ENCODE measurements around the gene ISCA2. TPM values are rescaled to one million over a fixed set of nuclear protein-coding genes. Genes with fewer than 3 reads are reported as not detected.
"Not testable (repeated sequence)": the region's sequence is repeated elsewhere in the genome, so short reads cannot be mapped to it uniquely, and the experiment has no call there.

ISCA2 gene
- total RNA-seq, 1 experiment from 2014 or later, result 37.5 TPM

DNA sequence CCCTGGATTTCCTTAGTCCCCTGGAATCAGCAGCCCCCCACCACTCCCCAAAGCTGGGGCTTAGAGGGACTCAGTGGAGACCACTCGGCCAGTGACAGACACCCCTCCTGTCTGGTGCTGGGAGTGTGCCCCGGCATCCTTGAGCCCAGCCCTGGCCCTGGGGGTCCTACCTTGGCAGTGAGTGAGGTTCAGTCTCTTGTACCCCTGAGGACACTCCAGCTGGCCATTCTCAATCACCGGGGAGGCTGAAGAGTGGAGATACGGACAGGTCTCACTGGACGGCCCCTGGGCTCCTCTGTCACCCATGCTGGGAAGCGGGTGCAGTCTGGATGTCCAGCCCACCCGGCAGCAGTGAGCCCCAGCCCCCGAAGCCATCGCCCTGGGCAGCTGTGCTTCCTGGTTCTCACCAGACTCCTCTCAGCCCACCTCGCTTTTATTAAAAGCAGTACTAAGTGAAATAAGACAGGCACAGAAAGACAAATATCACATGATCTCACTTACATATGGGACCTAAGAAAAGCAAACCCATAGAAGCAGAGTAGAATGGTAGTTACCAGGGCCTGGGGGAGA is 42.3 kb downstream of the ISCA2 start:
- no peak overlapping the region for H2BK20ac ChIP-seq (ENCODE audit: low read depth, low read length, poor library complexity, severe bottlenecking)
- no peaks in the 10 kb centered on the region for H4K20me1 ChIP-seq (ENCODE audit: control insufficient read depth, insufficient read depth, insufficient read length)
- WGBS (ENCODE audit: extremely low coverage, insufficient read length, low lambda C conversion rate), result no CpG with 5 or more reads among the region's 10 CpGs
- no peaks in the 10 kb centered on the region for H3K79me1 ChIP-seq (ENCODE audit: insufficient read depth, low read depth, low read length, poor library complexity, severe bottlenecking)
- H3K23ac ChIP-seq (ENCODE audit: insufficient read length, low read depth, low read length), result no peak overlapping the region
- Mint-ChIP-seq H3K4me3 (no peak overlapping the region), H3K36me3 (ENCODE audit: insufficient read depth in 1 of 3, low read depth in 3 of 3) (no peaks in the 10 kb centered on the region), H3K27me3 (ENCODE audit: low read depth) (peaks cover 2% of the 10 kb centered on the region; the same call in 1 of the 2 replicates), H3K4me1 (peaks cover 2 to 13% of the 10 kb centered on the region in 2 experiments), H3K9me3 (no peaks in the 10 kb centered on the region), H3K27ac (no peak overlapping the region)
- H3K4ac ChIP-seq (ENCODE audit: low read depth, low read length), result no peak overlapping the region
- H3K18ac ChIP-seq (ENCODE audit: insufficient read length, low read depth, low read length), result no peak overlapping the region
- H3K9me3 ChIP-seq (ENCODE audit: control insufficient read depth, low read depth, low read length), result no peaks in the 10 kb centered on the region
- H2BK12ac ChIP-seq (ENCODE audit: insufficient read length, low read depth, low read length), result no peak overlapping the region
- H2BK15ac ChIP-seq (ENCODE audit: low read depth, low read length), result no peak overlapping the region
- no peak overlapping the region for H3K4me2 ChIP-seq (ENCODE audit: insufficient read depth, insufficient read length, low read length)
- no peak overlapping the region for H3K56ac ChIP-seq (ENCODE audit: insufficient read length, low read depth, low read length)
- no peaks in the 10 kb centered on the region for H3K23me2 ChIP-seq (ENCODE audit: insufficient read length, low read depth, low read length, poor library complexity, severe bottlenecking)
- no peak overlapping the region for H4K91ac ChIP-seq (ENCODE audit: insufficient read length, low read depth, low read length)
- no peak overlapping the region for H2AFZ ChIP-seq (ENCODE audit: low read length)
- no peak overlapping the region for H3K27ac ChIP-seq (ENCODE audit: insufficient read length, low read depth, low read length)
- H2BK5ac ChIP-seq (ENCODE audit: insufficient read length, low read length), result no peak overlapping the region
- DNase-seq, result no peak
- no peaks in the 10 kb centered on the region for H3K79me2 ChIP-seq (ENCODE audit: insufficient read depth, low read length)
- H3K4me1 ChIP-seq (ENCODE audit: insufficient read depth, low read length), result no peaks in the 10 kb centered on the region
- no peak overlapping the region for H3T11ph ChIP-seq (ENCODE audit: low read length)
- H3K27me3 ChIP-seq (ENCODE audit: insufficient read depth, low read length), result no peaks in the 10 kb centered on the region
- no peak for TF ChIP-seq CTCF (conservative IDR thresholded peaks at IDR 0.05)
- no peak overlapping the region for H2BK120ac ChIP-seq (ENCODE audit: low read depth, low read length, poor library complexity, severe bottlenecking)
- H4K5ac ChIP-seq (ENCODE audit: insufficient read length, low read depth, low read length), result no peak overlapping the region
- no peak overlapping the region for H3K9ac ChIP-seq (ENCODE audit: extremely low read depth, insufficient read length, low read length)
- no peak overlapping the region; the same call in 1 of the 2 replicates for H3K14ac ChIP-seq (ENCODE audit: insufficient read depth, low read length)
- H4K8ac ChIP-seq (replicated peaks; ENCODE audit: insufficient read length, low read depth, low read length), result no peak overlapping the region
- no peak overlapping the region for H2AK5ac ChIP-seq (ENCODE audit: insufficient read length, low read length)

GRCh38 chr14:74536336-74536735 is 42.8 kb downstream of the ISCA2 start:
- not testable (repeated sequence) for H4K91ac ChIP-seq (ENCODE audit: insufficient read length, low read depth, low read length); H3K23ac ChIP-seq (ENCODE audit: insufficient read length, low read depth, low read length); H2BK5ac ChIP-seq (ENCODE audit: insufficient read length, low read length); H3K4me2 ChIP-seq (ENCODE audit: insufficient read depth, insufficient read length, low read length); H2AFZ ChIP-seq (ENCODE audit: low read length); H4K8ac ChIP-seq (replicated peaks; ENCODE audit: insufficient read length, low read depth, low read length); H2BK15ac ChIP-seq (ENCODE audit: low read depth, low read length); H3K4me1 Mint-ChIP-seq; H3K27me3 ChIP-seq (ENCODE audit: insufficient read depth, low read length); H2BK20ac ChIP-seq (ENCODE audit: low read depth, low read length, poor library complexity, severe bottlenecking); DNase-seq; H3K27ac Mint-ChIP-seq; H3K23me2 ChIP-seq (ENCODE audit: insufficient read length, low read depth, low read length, poor library complexity, severe bottlenecking); H2AK5ac ChIP-seq (ENCODE audit: insufficient read length, low read length); H3K27me3 Mint-ChIP-seq (ENCODE audit: low read depth); H3K79me1 ChIP-seq (ENCODE audit: insufficient read depth, low read depth, low read length, poor library complexity, severe bottlenecking); H3K4ac ChIP-seq (ENCODE audit: low read depth, low read length); H3K9ac ChIP-seq (ENCODE audit: extremely low read depth, insufficient read length, low read length); H2BK12ac ChIP-seq (ENCODE audit: insufficient read length, low read depth, low read length); H3K27ac ChIP-seq (ENCODE audit: insufficient read length, low read depth, low read length); H3K4me3 Mint-ChIP-seq; H3T11ph ChIP-seq (ENCODE audit: low read length); H3K36me3 Mint-ChIP-seq (ENCODE audit: insufficient read depth in 1 of 3, low read depth in 3 of 3); H3K56ac ChIP-seq (ENCODE audit: insufficient read length, low read depth, low read length); H3K9me3 ChIP-seq (ENCODE audit: control insufficient read depth, low read depth, low read length); H3K9me3 Mint-ChIP-seq; H3K18ac ChIP-seq (ENCODE audit: insufficient read length, low read depth, low read length); H3K4me1 ChIP-seq (ENCODE audit: insufficient read depth, low read length); H3K79me2 ChIP-seq (ENCODE audit: insufficient read depth, low read length); H4K20me1 ChIP-seq (ENCODE audit: control insufficient read depth, insufficient read depth, insufficient read length); H4K5ac ChIP-seq (ENCODE audit: insufficient read length, low read depth, low read length); H3K14ac ChIP-seq (ENCODE audit: insufficient read depth, low read length); H2BK120ac ChIP-seq (ENCODE audit: low read depth, low read length, poor library complexity, severe bottlenecking)
- WGBS (ENCODE audit: extremely low coverage, insufficient read length, low lambda C conversion rate), result no CpG with 5 or more reads among the region's 3 CpGs
